ENCODE measurements around the gene SRPK2.

SRPK2 gene

DNA sequence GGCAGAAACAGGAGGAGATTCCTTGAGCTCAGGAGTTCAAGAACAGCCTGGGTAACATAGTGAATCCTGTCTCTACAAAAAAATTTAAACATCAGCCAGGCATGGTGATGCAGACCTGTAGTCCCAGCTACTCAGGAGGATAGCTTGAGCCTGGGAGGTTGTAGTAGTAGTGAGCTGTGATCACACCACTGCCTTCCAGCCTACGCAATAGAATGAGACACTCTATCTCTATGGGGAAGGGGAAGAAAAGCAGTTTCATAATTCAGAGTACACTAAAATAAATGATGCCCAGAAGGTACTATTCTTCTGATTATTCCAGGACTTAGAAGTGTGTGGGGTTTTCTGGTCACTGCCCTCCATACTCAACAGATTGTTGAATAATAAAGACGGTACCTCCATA, 197.4 kb downstream of the SRPK2 start:
- DNase-seq (ENCODE audit: low spot score), result no peak

DNA sequence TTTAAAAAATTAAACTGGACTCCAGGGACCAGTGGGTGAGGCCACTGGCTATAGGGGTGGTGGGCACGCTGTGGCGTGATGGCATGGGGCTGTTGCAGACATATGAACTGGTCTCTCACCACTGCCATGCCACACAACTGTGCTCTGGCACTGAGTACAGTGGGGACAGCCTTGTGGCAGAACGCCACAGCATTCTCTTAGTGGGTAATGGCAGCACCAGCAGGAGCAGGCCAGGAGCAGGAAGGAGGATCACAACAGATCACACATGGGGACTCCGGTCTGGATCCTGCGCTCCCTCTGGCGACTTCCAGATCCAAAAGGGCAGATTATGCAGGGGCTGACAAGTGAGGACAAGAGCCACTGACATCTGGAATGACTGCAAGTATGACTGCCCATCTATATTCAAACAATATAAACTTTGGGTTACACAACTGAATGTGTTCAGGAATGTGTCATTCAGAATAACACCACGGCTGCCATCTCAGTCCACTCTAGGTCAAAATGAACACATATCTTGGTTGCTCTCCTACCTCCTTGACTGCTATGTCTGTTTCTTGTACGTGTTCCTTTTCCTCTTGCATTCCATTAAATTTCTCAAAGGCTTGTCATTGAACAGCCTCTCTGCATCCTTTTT, 198.7 kb downstream of the SRPK2 start:
- DNase-seq (ENCODE audit: low spot score), result no peak

DNA sequence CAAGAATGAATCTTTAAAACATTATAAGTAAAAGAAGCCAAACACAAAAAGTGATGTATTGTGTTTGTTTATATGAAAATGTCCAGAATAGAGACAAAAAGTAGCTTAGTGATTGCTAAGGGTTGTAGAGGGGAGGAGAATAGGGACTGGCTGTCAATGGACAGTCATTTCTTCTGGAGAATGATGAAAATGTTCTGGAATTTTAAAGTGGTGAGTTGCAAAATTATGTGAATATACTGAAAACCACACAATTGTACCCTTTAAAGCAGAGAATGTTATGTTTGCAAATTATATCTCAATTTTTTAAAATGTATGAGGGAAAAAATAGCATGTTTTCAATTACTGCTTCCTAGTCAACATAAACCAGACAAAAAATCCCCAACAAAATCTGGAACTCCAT, 200.5 kb downstream of the SRPK2 start:
- peak; percentile 62 for DNase-seq (ENCODE audit: low spot score)

- DNase-seq (ENCODE audit: low spot score), result no peak
Observed at GRCh38 chr7:105187302-105188169, 201.2 kb downstream of the SRPK2 start.

GRCh38 chr7:105185290-105186010, 203.3 kb downstream of the SRPK2 start:
- no peak for DNase-seq (ENCODE audit: low spot score)

GRCh38 chr7:105180002-105180401, 208.7 kb downstream of the SRPK2 start:
- DNase-seq (ENCODE audit: low spot score), result no peak

DNA sequence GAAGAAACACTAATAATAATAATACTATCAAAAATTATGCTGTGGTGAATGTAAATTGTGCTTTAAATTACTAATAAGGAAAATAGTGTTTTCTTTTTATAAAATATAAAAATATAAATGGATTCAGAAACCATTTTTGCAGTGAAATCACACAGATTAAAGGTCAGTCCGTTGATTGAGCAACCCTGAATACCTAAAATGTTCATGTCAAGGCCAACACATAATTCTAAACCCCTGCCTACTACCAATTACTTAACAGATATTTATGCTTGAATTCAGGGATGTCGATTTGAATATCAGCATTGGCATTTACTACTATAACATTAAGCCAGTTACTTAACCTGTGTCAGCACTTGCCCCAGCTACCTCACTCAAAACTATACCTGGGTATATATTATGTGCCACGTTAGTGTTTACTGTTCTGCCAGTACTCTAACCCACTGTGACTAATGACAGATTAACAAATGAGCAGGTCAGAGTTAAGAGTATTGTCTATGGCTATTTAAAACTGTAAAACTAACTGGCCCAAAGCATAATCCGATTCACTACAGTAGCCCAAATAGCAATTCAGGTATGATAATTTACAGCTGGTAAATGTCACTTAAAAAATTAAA, 209.7 kb downstream of the SRPK2 start:
- no peak for DNase-seq (ENCODE audit: low spot score)

DNA sequence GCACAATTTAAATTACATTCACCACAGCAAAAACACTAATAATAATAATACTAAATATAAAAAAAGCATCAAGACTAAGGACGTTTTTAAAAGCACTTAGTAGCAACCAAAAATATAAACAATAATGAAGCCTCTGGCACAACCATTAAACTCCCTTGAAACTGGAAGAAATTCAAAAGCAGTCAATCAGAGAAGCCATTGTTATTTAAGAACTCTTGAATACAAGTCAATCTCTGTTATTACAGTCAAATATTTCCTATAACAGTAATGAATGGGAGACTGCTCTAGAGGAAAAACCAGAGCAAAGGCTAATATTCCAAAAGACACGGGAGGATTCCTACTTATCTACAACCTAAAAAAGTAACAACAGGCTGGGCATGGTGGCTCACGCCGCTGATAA, 210.5 kb downstream of the SRPK2 start:
- DNase-seq (ENCODE audit: low spot score), result no peak

DNA sequence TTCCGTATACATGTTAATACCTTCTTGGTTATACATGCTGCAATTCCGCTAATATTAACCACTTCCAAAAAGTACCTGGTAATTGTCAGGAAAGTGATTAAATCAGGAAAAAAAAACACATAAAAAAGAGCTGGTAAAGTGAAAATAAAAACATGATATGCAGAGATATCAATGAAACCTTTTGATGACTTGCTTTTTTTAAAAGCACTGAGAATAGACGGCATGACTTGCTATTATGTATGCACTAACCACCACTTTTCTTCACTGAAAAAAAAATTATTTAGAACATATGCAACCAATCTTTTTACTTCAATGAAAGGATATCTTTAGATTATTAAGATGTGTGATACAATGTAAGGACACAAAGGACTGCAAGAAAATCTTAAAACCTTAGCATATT, 211.7 kb downstream of the SRPK2 start:
- no peak for DNase-seq (ENCODE audit: low spot score)

- DNase-seq (ENCODE audit: low spot score), result no peak
Observed at GRCh38 chr7:105173586-105173985, 215.1 kb downstream of the SRPK2 start.

DNA sequence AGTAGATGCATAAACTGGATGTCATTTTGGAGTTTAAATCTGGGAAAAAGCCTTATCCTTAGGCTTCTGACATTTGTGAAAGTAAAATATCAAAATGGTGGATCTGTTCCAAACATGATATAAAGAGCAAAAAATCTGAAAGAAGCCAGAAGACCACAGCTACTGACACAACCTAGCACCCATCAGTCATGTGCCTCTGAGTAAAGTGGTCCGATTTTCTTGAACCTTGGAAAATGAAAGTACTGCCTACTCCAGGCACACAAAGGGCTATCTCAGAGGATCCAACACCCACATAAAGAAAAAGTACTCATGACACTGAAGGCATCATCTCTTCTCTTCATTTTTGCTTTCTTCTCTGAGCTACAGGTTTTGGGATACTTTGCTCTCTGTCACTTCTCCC, 224.0 kb downstream of the SRPK2 start:
- no peak for DNase-seq (ENCODE audit: low spot score)

DNA sequence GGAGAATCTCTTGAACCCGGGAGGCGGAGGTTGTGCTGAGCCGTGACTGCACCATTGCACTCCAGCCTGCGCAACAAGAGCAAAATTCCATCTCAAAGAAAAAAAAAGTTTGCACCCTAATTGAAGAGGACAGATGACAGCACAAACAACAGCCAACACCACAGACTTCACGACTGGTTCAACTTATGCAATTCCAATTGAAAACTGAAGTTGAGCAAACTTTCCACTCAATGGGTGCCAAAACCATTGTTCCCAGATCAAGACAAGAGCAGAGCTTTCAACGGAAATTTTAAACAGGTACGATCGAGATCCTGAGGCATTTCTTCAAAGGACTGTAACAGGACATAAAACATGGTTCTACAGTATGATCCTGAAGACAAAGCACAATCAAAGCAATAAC, 225.0 kb downstream of the SRPK2 start:
- DNase-seq (ENCODE audit: low spot score), result no peak

- no peak for DNase-seq (ENCODE audit: low spot score)
Observed at GRCh38 chr7:105161366-105161765, 227.4 kb downstream of the SRPK2 start.

GRCh38 chr7:105157278-105157677, 231.4 kb downstream of the SRPK2 start:
- no peak for DNase-seq (ENCODE audit: low spot score)

- DNase-seq (ENCODE audit: low spot score), result no peak
Observed at GRCh38 chr7:105156731-105157130, 232.0 kb downstream of the SRPK2 start.

- no peak for DNase-seq (ENCODE audit: low spot score)
Observed at GRCh38 chr7:105154084-105154483, 234.6 kb downstream of the SRPK2 start.

DNA sequence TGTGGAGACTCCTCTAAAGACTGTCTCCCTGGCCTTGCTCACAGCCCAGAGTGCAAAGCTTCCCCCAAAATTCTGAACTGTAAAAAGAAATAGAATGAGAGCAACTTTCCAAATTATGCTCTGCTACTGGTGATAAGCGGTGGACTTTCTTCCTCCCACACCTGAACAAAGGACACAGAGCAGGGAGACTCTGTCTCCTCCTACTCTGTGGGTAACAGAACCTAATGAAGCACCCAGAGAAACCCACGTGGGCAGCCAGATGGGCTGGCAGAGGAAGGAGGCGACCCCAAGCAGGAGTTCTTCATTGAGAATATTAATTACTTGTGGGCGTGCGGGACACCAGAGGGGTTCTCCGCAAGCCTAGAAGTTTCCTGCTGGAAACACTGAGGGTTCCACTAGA, 235.2 kb downstream of the SRPK2 start:
- no peak for DNase-seq (ENCODE audit: low spot score)

DNA sequence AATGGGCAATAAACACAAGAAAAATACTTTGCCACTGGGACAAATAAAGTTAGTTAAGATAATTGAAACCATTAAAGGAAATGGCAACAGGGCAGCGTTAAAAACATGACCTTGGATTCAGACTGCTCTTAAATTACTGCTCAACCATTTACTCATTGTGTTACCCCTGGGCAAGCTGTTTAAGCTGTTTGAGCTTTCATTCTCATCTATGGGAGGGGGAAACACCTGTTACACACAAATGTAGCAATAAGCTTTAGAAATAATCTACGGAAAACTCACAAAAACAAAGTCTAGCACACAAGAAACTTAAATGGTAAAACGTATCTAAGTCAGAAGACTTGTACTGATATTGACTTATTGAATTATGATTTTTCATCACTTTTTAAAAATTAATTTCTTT, 237.6 kb downstream of the SRPK2 start:
- DNase-seq (ENCODE audit: low spot score), result no peak

GRCh38 chr7:105149827-105150226, 238.9 kb downstream of the SRPK2 start:
- DNase-seq (ENCODE audit: low spot score), result peak; percentile 66

DNA sequence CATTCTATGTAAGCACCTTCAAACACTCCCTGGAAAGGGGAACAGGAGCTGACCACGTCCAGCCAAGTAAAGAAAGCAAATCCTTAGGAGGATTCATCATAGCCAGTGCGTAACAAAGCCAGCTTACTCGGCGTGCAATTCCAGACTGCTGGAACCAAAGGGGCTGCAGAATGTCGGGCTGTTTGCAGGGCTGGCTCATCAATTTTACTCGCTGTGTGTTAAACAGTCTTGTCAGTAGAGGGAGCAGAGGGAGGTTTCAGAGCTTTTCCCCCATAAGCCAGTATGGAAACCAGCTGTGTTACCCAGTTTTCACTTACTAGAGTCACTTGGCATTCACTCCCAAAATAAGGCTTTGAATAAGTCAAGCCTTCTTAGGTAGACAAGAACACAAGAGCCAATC, 247.7 kb downstream of the SRPK2 start:
- peak; percentile 72 for DNase-seq (ENCODE audit: low spot score)

GRCh38 chr7:105139381-105139780, 249.3 kb downstream of the SRPK2 start:
- no peak for DNase-seq (ENCODE audit: low spot score)

DNA sequence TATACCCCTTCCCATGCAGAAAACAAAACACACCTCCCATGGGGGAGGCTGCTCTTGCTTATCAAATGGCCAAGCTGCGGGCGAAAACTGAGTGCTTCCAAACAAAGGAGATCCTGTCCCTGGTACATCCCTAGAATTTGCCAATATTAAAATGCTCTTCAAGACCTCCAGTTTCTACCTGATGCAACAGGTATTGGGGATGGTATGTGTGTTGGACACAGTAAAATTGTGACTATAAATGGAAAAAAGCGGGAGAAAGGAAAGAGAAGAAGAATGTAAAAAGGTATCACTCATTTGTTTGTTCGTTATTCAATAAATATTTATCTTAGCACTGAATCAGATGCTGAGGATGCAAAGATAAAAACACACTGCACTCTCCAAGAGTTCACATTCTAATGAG, 250.8 kb downstream of the SRPK2 start:
- no peak for DNase-seq (ENCODE audit: low spot score)

DNA sequence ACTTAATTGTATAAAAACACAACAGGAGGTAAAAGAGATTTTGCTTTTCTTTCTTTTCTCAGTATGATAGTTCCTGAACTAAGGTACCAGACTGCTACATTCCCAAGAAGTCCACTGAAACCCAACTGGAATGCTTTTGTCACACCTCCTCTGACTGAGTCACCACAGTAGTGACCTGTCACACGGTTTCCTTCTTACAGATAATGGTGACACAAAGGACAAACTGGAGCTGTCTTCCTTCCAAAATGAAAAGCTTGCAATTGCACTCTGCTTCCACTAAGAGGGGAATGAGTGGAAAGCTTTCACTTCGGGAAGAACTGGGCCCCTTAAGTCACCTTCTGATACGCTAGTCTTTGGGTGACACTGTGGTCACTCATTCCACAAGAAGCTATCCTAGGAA, 252.5 kb downstream of the SRPK2 start:
- DNase-seq (ENCODE audit: low spot score), result peak; percentile 8
